ENCODE data around the gene NLGN1. TPM values are rescaled to one million over a fixed set of nuclear protein-coding genes. Genes with fewer than 3 reads are reported as not detected.

The NLGN1 gene
- total and polyA plus RNA-seq, 5 donors from 2014 or later, result not detected

- Histone ChIP-seq H3K36me3 (ENCODE audit: control insufficient read depth, insufficient read depth, low read length) (no peaks in the 10 kb centered on the region), H3K4me3 (ENCODE audit: low read depth, low read length) (no peak overlapping the region), H3K4me1 (ENCODE audit: control insufficient read depth, insufficient read depth, low read length, poor library complexity, severe bottlenecking) (no peaks in the 10 kb centered on the region), H3K27ac (ENCODE audit: insufficient read depth, low read length, poor library complexity, severe bottlenecking) (no peak overlapping the region), H3K9me3 (ENCODE audit: control insufficient read depth in 2 of 2, low read length in 2 of 2) (no peaks in the 10 kb centered on the region), H3K27me3 (ENCODE audit: control insufficient read depth, insufficient read depth, low read length) (no peaks in the 10 kb centered on the region)
- H3K9me3 Mint-ChIP-seq, result peaks cover 0 to 11% (median 2%) of the 10 kb centered on the region in 7 donors
- H3K27ac Mint-ChIP-seq, result no peak overlapping the region
- ATAC-seq (ENCODE audit: low read depth in 2 of 2) (no peak), DNase-seq (no peak)
- no peak overlapping the region for H3K4me3 Mint-ChIP-seq
- H3K36me3 Mint-ChIP-seq, result no peaks in the 10 kb centered on the region
- H3K27me3 Mint-ChIP-seq, result no peaks in the 10 kb centered on the region
- no peaks in the 10 kb centered on the region for H3K4me1 Mint-ChIP-seq
These were observed 541.1 kb downstream of the NLGN1 start for GRCh38 chr3:173938616-173939015.

GRCh38 chr3:173939331-173939730 is 541.8 kb downstream of the NLGN1 start:
- Mint-ChIP-seq H3K4me3 (no peak overlapping the region), H3K9me3 (peaks cover 0 to 11% (median 2%) of the 10 kb centered on the region in 7 donors), H3K27ac (no peak overlapping the region), H3K27me3 (no peaks in the 10 kb centered on the region), H3K36me3 (no peaks in the 10 kb centered on the region), H3K4me1 (no peaks in the 10 kb centered on the region)
- H3K4me1 ChIP-seq (ENCODE audit: control insufficient read depth, insufficient read depth, low read length, poor library complexity, severe bottlenecking), result no peaks in the 10 kb centered on the region
- H3K27me3 ChIP-seq (ENCODE audit: control insufficient read depth, insufficient read depth, low read length), result no peaks in the 10 kb centered on the region
- no peaks in the 10 kb centered on the region for H3K36me3 ChIP-seq (ENCODE audit: control insufficient read depth, insufficient read depth, low read length)
- no peak overlapping the region for H3K27ac ChIP-seq (ENCODE audit: insufficient read depth, low read length, poor library complexity, severe bottlenecking)
- no peak for DNase-seq
- no peak for ATAC-seq (ENCODE audit: low read depth in 2 of 2)
- no peaks in the 10 kb centered on the region for H3K9me3 ChIP-seq (ENCODE audit: control insufficient read depth in 2 of 2, low read length in 2 of 2)
- H3K4me3 ChIP-seq (ENCODE audit: low read depth, low read length), result no peak overlapping the region

- Histone ChIP-seq H3K27me3 (ENCODE audit: control insufficient read depth, insufficient read depth, low read length) (no peaks in the 10 kb centered on the region), H3K36me3 (ENCODE audit: control insufficient read depth, insufficient read depth, low read length) (no peaks in the 10 kb centered on the region), H3K4me3 (ENCODE audit: low read depth, low read length) (no peak overlapping the region), H3K4me1 (ENCODE audit: control insufficient read depth, insufficient read depth, low read length, poor library complexity, severe bottlenecking) (no peaks in the 10 kb centered on the region), H3K9me3 (ENCODE audit: control insufficient read depth in 2 of 2, low read length in 2 of 2) (no peaks in the 10 kb centered on the region), H3K27ac (ENCODE audit: insufficient read depth, low read length, poor library complexity, severe bottlenecking) (no peak overlapping the region)
- Mint-ChIP-seq H3K4me1 (no peaks in the 10 kb centered on the region), H3K36me3 (no peaks in the 10 kb centered on the region), H3K27ac (no peak overlapping the region), H3K4me3 (no peak overlapping the region), H3K9me3 (peaks cover 0 to 5% (median 2%) of the 10 kb centered on the region in 7 donors), H3K27me3 (no peaks in the 10 kb centered on the region)
- no peak for ATAC-seq (ENCODE audit: low read depth in 2 of 2)
- DNase-seq, result no peak
These were observed 545.7 kb downstream of the NLGN1 start for GRCh38 chr3:173943264-173943663.

GRCh38 chr3:173945170-173945569 is 547.6 kb downstream of the NLGN1 start:
- ATAC-seq (ENCODE audit: low read depth in 2 of 2) (no peak), DNase-seq (no peak)
- Mint-ChIP-seq H3K36me3 (no peaks in the 10 kb centered on the region), H3K27ac (no peak overlapping the region), H3K27me3 (no peaks in the 10 kb centered on the region), H3K4me1 (no peaks in the 10 kb centered on the region), H3K9me3 (peaks cover 0 to 5% (median 2%) of the 10 kb centered on the region in 7 donors), H3K4me3 (no peak overlapping the region)
- Histone ChIP-seq H3K4me1 (ENCODE audit: control insufficient read depth, insufficient read depth, low read length, poor library complexity, severe bottlenecking) (no peaks in the 10 kb centered on the region), H3K27me3 (ENCODE audit: control insufficient read depth, insufficient read depth, low read length) (no peaks in the 10 kb centered on the region), H3K4me3 (ENCODE audit: low read depth, low read length) (no peak overlapping the region), H3K9me3 (ENCODE audit: control insufficient read depth in 2 of 2, low read length in 2 of 2) (no peaks in the 10 kb centered on the region), H3K27ac (ENCODE audit: insufficient read depth, low read length, poor library complexity, severe bottlenecking) (no peak overlapping the region), H3K36me3 (ENCODE audit: control insufficient read depth, insufficient read depth, low read length) (no peaks in the 10 kb centered on the region)

- H3K36me3 ChIP-seq (ENCODE audit: control insufficient read depth, insufficient read depth, low read length), result no peaks in the 10 kb centered on the region
- Mint-ChIP-seq H3K27ac (no peak overlapping the region), H3K36me3 (no peaks in the 10 kb centered on the region), H3K4me3 (no peak overlapping the region), H3K9me3 (peaks cover 0 to 5% (median 2%) of the 10 kb centered on the region in 7 donors), H3K4me1 (no peaks in the 10 kb centered on the region), H3K27me3 (no peaks in the 10 kb centered on the region)
- H3K27ac ChIP-seq (ENCODE audit: insufficient read depth, low read length, poor library complexity, severe bottlenecking), result no peak overlapping the region
- DNase-seq, result no peak
- H3K4me1 ChIP-seq (ENCODE audit: control insufficient read depth, insufficient read depth, low read length, poor library complexity, severe bottlenecking), result no peaks in the 10 kb centered on the region
- H3K27me3 ChIP-seq (ENCODE audit: control insufficient read depth, insufficient read depth, low read length), result no peaks in the 10 kb centered on the region
- no peak for ATAC-seq (ENCODE audit: low read depth in 2 of 2)
- H3K4me3 ChIP-seq (ENCODE audit: low read depth, low read length), result no peak overlapping the region
- H3K9me3 ChIP-seq (ENCODE audit: control insufficient read depth in 2 of 2, low read length in 2 of 2), result no peaks in the 10 kb centered on the region
These were observed 548.3 kb downstream of the NLGN1 start for GRCh38 chr3:173945806-173946205.

GRCh38 chr3:173954647-173955046 is 557.1 kb downstream of the NLGN1 start:
- peaks cover 0 to 11% (median 0%) of the 10 kb centered on the region in 7 donors for H3K9me3 Mint-ChIP-seq
- Histone ChIP-seq H3K4me1 (ENCODE audit: control insufficient read depth, insufficient read depth, low read length, poor library complexity, severe bottlenecking) (no peaks in the 10 kb centered on the region), H3K4me3 (ENCODE audit: low read depth, low read length) (no peak overlapping the region), H3K27ac (ENCODE audit: insufficient read depth, low read length, poor library complexity, severe bottlenecking) (no peak overlapping the region), H3K36me3 (ENCODE audit: control insufficient read depth, insufficient read depth, low read length) (no peaks in the 10 kb centered on the region), H3K27me3 (ENCODE audit: control insufficient read depth, insufficient read depth, low read length) (no peaks in the 10 kb centered on the region), H3K9me3 (ENCODE audit: control insufficient read depth in 2 of 2, low read length in 2 of 2) (no peaks in the 10 kb centered on the region)
- H3K4me3 Mint-ChIP-seq, result no peak overlapping the region
- no peak for DNase-seq
- H3K4me1 Mint-ChIP-seq, result no peaks in the 10 kb centered on the region
- H3K36me3 Mint-ChIP-seq, result no peaks in the 10 kb centered on the region
- H3K27me3 Mint-ChIP-seq, result no peaks in the 10 kb centered on the region
- ATAC-seq (ENCODE audit: low read depth in 2 of 2), result no peak
- H3K27ac Mint-ChIP-seq, result no peak overlapping the region

- no peak overlapping the region for H3K27ac ChIP-seq (ENCODE audit: insufficient read depth, low read length, poor library complexity, severe bottlenecking)
- H3K27me3 ChIP-seq (ENCODE audit: control insufficient read depth, insufficient read depth, low read length), result no peaks in the 10 kb centered on the region
- Mint-ChIP-seq H3K4me3 (no peak overlapping the region), H3K27ac (no peak overlapping the region), H3K36me3 (no peaks in the 10 kb centered on the region), H3K27me3 (no peaks in the 10 kb centered on the region), H3K4me1 (no peaks in the 10 kb centered on the region), H3K9me3 (peaks cover 0 to 5% (median 0%) of the 10 kb centered on the region in 7 donors)
- DNase-seq (no peak), ATAC-seq (ENCODE audit: low read depth in 2 of 2) (no peak)
- no peaks in the 10 kb centered on the region for H3K9me3 ChIP-seq (ENCODE audit: control insufficient read depth in 2 of 2, low read length in 2 of 2)
- H3K36me3 ChIP-seq (ENCODE audit: control insufficient read depth, insufficient read depth, low read length), result no peaks in the 10 kb centered on the region
- H3K4me3 ChIP-seq (ENCODE audit: low read depth, low read length), result no peak overlapping the region
- H3K4me1 ChIP-seq (ENCODE audit: control insufficient read depth, insufficient read depth, low read length, poor library complexity, severe bottlenecking), result no peaks in the 10 kb centered on the region
These were observed 560.1 kb downstream of the NLGN1 start for GRCh38 chr3:173957646-173958045.

GRCh38 chr3:173958805-173959204 is 561.3 kb downstream of the NLGN1 start:
- Histone ChIP-seq H3K9me3 (ENCODE audit: control insufficient read depth in 2 of 2, low read length in 2 of 2) (no peaks in the 10 kb centered on the region), H3K36me3 (ENCODE audit: control insufficient read depth, insufficient read depth, low read length) (no peaks in the 10 kb centered on the region), H3K27ac (ENCODE audit: insufficient read depth, low read length, poor library complexity, severe bottlenecking) (no peak overlapping the region), H3K27me3 (ENCODE audit: control insufficient read depth, insufficient read depth, low read length) (no peaks in the 10 kb centered on the region), H3K4me3 (ENCODE audit: low read depth, low read length) (no peak overlapping the region), H3K4me1 (ENCODE audit: control insufficient read depth, insufficient read depth, low read length, poor library complexity, severe bottlenecking) (no peaks in the 10 kb centered on the region)
- DNase-seq (no peak), ATAC-seq (ENCODE audit: low read depth in 2 of 2) (no peak)
- Mint-ChIP-seq H3K36me3 (no peaks in the 10 kb centered on the region), H3K4me1 (no peaks in the 10 kb centered on the region), H3K4me3 (no peak overlapping the region), H3K27me3 (no peaks in the 10 kb centered on the region), H3K9me3 (peaks cover 0 to 5% (median 0%) of the 10 kb centered on the region in 7 donors), H3K27ac (no peak overlapping the region)

Data from CD4-positive, CD25-positive, alpha-beta regulatory T cell (primary cell).